IMR-90 (cell line): Measurements from ENCODE around the gene PLIN4. TPM values are rescaled to one million over a fixed set of nuclear protein-coding genes. Genes with fewer than 3 reads are reported as not detected.

Source experiments
- ATAC-seq: fragments of 200-7000 bp; cut with Tn5 transposase; 2 replicates; pipeline ENCODE4 v1.9.1; 2020; ENCODE audit warnings: low read depth, mild to moderate bottlenecking, moderate library complexity
- BruUV-seq: library from RNA; stranded (reverse); fragments of 400-500 nt; replicated peaks from 2 replicates; lab custom pipeline; 2021; lab: Mats Ljungman, UMichigan
- CTCF ChIA-PET: fragments of 300-600 bp; formaldehyde crosslinking; extraction: SDS; loops from one replicate; lab custom pipeline; 2021; ENCODE audit warnings: antibody characterized with exemption; lab: Yijun Ruan, JAX
- POLR2A ChIA-PET: fragments of 300-600 bp; sonication (Branson Sonifier 250); formaldehyde crosslinking; loops from one replicate; lab custom pipeline; 2022; ENCODE audit warnings: antibody characterized with exemption; ENCODE audit not compliant: unreplicated experiment; lab: Charles Lee
- DNase-seq: peaks from one replicate; pipeline ENCODE4 v3.0.0; 2013
- H2AFZ ChIP-seq: replicated peaks from 2 replicates; pipeline ENCODE3; 2013; ENCODE audit warnings: low read length, mild to moderate bottlenecking; ENCODE audit not compliant: poor library complexity
- H2AK5ac ChIP-seq: 2 replicates; pipeline ENCODE4 v1.6.1; 2013; ENCODE audit warnings: low read depth, low read length, inconsistent platforms
- H2AK9ac ChIP-seq: replicated peaks from 2 replicates; pipeline ENCODE3; 2013; ENCODE audit warnings: mild to moderate bottlenecking, low read depth, low read length, moderate library complexity; ENCODE audit not compliant: poor library complexity
- H2BK120ac ChIP-seq: 2 replicates; pipeline ENCODE4 v1.6.1; 2013; ENCODE audit warnings: low read depth, low read length, inconsistent platforms
- H2BK15ac ChIP-seq: 3 replicates; pipeline ENCODE4 v1.6.1; 2013; ENCODE audit warnings: low read depth, low read length, inconsistent platforms
- H2BK20ac ChIP-seq: 2 replicates; pipeline ENCODE4 v1.6.1; 2013; ENCODE audit warnings: low read depth, mild to moderate bottlenecking, inconsistent platforms, low read length, moderate library complexity
- H2BK5ac ChIP-seq: 2 replicates; pipeline ENCODE4 v1.6.1; 2013; ENCODE audit warnings: mild to moderate bottlenecking, low read depth, low read length, inconsistent platforms; ENCODE audit not compliant: poor library complexity, severe bottlenecking
- H3K14ac ChIP-seq: replicated peaks from 2 replicates; pipeline ENCODE4 v1.6.1; 2013; ENCODE audit warnings: low read depth, low read length, inconsistent platforms
- H3K18ac ChIP-seq: 2 replicates; pipeline ENCODE4 v1.6.1; 2013; ENCODE audit warnings: low read depth, low read length, control low read depth
- H3K23ac ChIP-seq: 2 replicates; pipeline ENCODE4 v1.6.1; 2013; ENCODE audit warnings: low read depth, low read length, inconsistent platforms
- H3K27ac ChIP-seq: 2 replicates; pipeline ENCODE4 v1.5.1; 2013; ENCODE audit warnings: mild to moderate bottlenecking, control low read depth, low read length; ENCODE audit not compliant: insufficient read depth
- H3K27me3 ChIP-seq: 2 replicates; pipeline ENCODE4 v1.6.1; 2013; ENCODE audit warnings: low read length; ENCODE audit not compliant: control insufficient read depth, insufficient read depth
- H3K36me3 ChIP-seq: 2 replicates; pipeline ENCODE4 v1.6.1; 2013; ENCODE audit warnings: low read length, mixed read lengths; ENCODE audit not compliant: control insufficient read depth, insufficient read depth
- H3K4ac ChIP-seq: 2 replicates; pipeline ENCODE4 v1.6.1; 2013; ENCODE audit warnings: low read depth, low read length, inconsistent platforms
- H3K4me1 ChIP-seq: 2 replicates; pipeline ENCODE4 v1.6.1; 2013; ENCODE audit warnings: low read length, mixed read lengths; ENCODE audit not compliant: control insufficient read depth, insufficient read depth
- H3K4me2 ChIP-seq: 2 replicates; pipeline ENCODE4 v1.6.1; 2013; ENCODE audit warnings: low read depth, mild to moderate bottlenecking, control low read depth, low read length, moderate library complexity
- H3K4me3 ChIP-seq: 2 replicates; pipeline ENCODE4 v1.5.1; 2013; ENCODE audit warnings: low read depth, mild to moderate bottlenecking, control low read depth, low read length, moderate library complexity; ENCODE audit not compliant: insufficient read depth
- H3K56ac ChIP-seq: 2 replicates; pipeline ENCODE4 v1.6.1; 2013; ENCODE audit warnings: low read length, inconsistent platforms; ENCODE audit not compliant: insufficient read depth; ENCODE audit errors: extremely low read depth
- H3K79me1 ChIP-seq, 2 experiments: 2 replicates each; pipeline ENCODE4 v1.6.1; 2013; ENCODE audit warnings: low read length in 2 of 2, inconsistent platforms in 1 of 2, low read depth in 1 of 2
- H3K9ac ChIP-seq: 2 replicates; pipeline ENCODE4 v1.6.1; 2013; ENCODE audit warnings: low read depth, low read length, control low read depth
- H3K9me1 ChIP-seq: 2 replicates; pipeline ENCODE4 v1.6.1; 2013; ENCODE audit warnings: low read length, inconsistent platforms; ENCODE audit not compliant: insufficient read depth
- H3K9me3 ChIP-seq: 2 replicates; pipeline ENCODE4 v1.6.1; 2013; ENCODE audit warnings: low read length; ENCODE audit not compliant: control insufficient read depth, insufficient read depth
- H4K20me1 ChIP-seq: 2 replicates; pipeline ENCODE4 v1.6.1; 2013; ENCODE audit warnings: low read length, inconsistent platforms; ENCODE audit not compliant: insufficient read depth
- H4K5ac ChIP-seq: 2 replicates; pipeline ENCODE4 v1.6.1; 2013; ENCODE audit warnings: mild to moderate bottlenecking, low read depth, low read length, control low read depth
- H4K8ac ChIP-seq, 2 experiments: 2 replicates each; pipeline ENCODE4 v1.6.1; 2013; ENCODE audit warnings: low read depth in 2 of 2, low read length in 2 of 2, control low read depth in 1 of 2, inconsistent platforms in 1 of 2
- H4K91ac ChIP-seq: 2 replicates; pipeline ENCODE4 v1.6.1; 2013; ENCODE audit warnings: low read depth, low read length, inconsistent platforms; ENCODE audit not compliant: insufficient read depth
- BHLHE40 ChIP-seq: fragments of 150-350 bp; IDR thresholded peaks from 2 replicates; pipeline ENCODE4 v1.6.1; 2016; ENCODE audit warnings: mild to moderate bottlenecking, low read depth, low read length
- CEBPB ChIP-seq: IDR thresholded peaks from 2 replicates; pipeline ENCODE4 v1.6.1; 2012; ENCODE audit warnings: low read depth, low read length, improper control_type of control experiment
- CHD1 ChIP-seq: IDR thresholded peaks from 2 replicates; pipeline ENCODE4 v1.6.1; 2012; ENCODE audit warnings: low read depth, low read length, improper control_type of control experiment
- CTCF ChIP-seq: conservative IDR thresholded peaks from 2 replicates; pipeline ENCODE4 v1.5.1; 2012; ENCODE audit warnings: mild to moderate bottlenecking, low read depth, low read length, improper control_type of control experiment
- ELK1 ChIP-seq: fragments of 150-350 bp; IDR thresholded peaks from 2 replicates; pipeline ENCODE4 v1.6.1; 2016; ENCODE audit warnings: low read depth, mild to moderate bottlenecking, low read length, moderate library complexity, borderline replicate concordance
- FOS ChIP-seq: fragments of 150-350 bp; IDR thresholded peaks from 2 replicates; pipeline ENCODE4 v1.6.1; 2016; ENCODE audit warnings: low read depth, low read length
- MAFK ChIP-seq: IDR thresholded peaks from 2 replicates; pipeline ENCODE4 v1.6.1; 2012; ENCODE audit warnings: low read depth, low read length, improper control_type of control experiment
- MXI1 ChIP-seq: IDR thresholded peaks from 2 replicates; pipeline ENCODE4 v1.6.1; 2012; ENCODE audit warnings: low read depth, mild to moderate bottlenecking, low read length, moderate library complexity, borderline replicate concordance
- NFE2L2 ChIP-seq: fragments of 150-350 bp; IDR thresholded peaks from 2 replicates; pipeline ENCODE4 v1.6.1; 2016; ENCODE audit warnings: low read depth, mild to moderate bottlenecking, low read length
- POLR2A ChIP-seq: IDR thresholded peaks from 2 replicates; pipeline ENCODE4 v1.6.1; 2012; ENCODE audit warnings: mild to moderate bottlenecking, low read depth, low read length
- RAD21 ChIP-seq: IDR thresholded peaks from 2 replicates; pipeline ENCODE4 v1.6.1; 2012; ENCODE audit warnings: low read length, improper control_type of control experiment
- RCOR1 ChIP-seq: IDR thresholded peaks from 2 replicates; pipeline ENCODE4 v1.6.1; 2012; ENCODE audit warnings: mild to moderate bottlenecking, low read length, improper control_type of control experiment; ENCODE audit not compliant: insufficient replicate concordance
- RFX5 ChIP-seq: IDR thresholded peaks from 2 replicates; pipeline ENCODE4 v1.8.0; 2012; ENCODE audit warnings: low read depth, mild to moderate bottlenecking, low read length, moderate library complexity
- USF2 ChIP-seq: fragments of 150-350 bp; IDR thresholded peaks from 2 replicates; pipeline ENCODE4 v1.6.1; 2017; ENCODE audit warnings: mild to moderate bottlenecking, antibody characterized with exemption, low read length, low read depth
- WGBS, 2 experiments: methylation state at CpG; one replicate each; pipeline versions ENCODE4 v1.1.5 to v1.1.7; 2013; ENCODE audit warnings: missing lambda C conversion rate in 2 of 2; ENCODE audit not compliant: insufficient read length in 1 of 2; ENCODE audit errors: extremely low coverage in 2 of 2; 5-methylcytosine and 5-hydroxymethylcytosine counted together
- dilution Hi-C: fragments of 300-500 bp; cut with HindIII; formaldehyde crosslinking; loops from one replicate; pipeline ENCODE4 v1.14.3; 2018; ENCODE audit warnings: low sequenced_read_pairs; ENCODE audit not compliant: unreplicated experiment
- in situ Hi-C: fragments of 300-500 bp; cut with MboI; formaldehyde crosslinking; loops from 3 replicates; pipeline ENCODE4 v1.14.3; 2019; ENCODE audit warnings: low sequenced_read_pairs, inconsistent platforms, mixed read lengths
- intact Hi-C: fragments of 100-400 bp; cut with micrococcal nuclease; formaldehyde crosslinking; loops from 2 replicates; pipeline ENCODE4 v1.10.0; 2022
- polyA plus RNA-seq, 3 experiments: library from polyadenylated mRNA; depleted of rRNA; stranded (reverse); fragments of >200 nt; gene quantifications; 2 replicates each; pipeline ENCODE4 v1.2.3, GENCODE V29; 2012; ENCODE audit warnings: low replicate concordance in 1 of 3
- total RNA-seq: library from RNA; depleted of rRNA; stranded (reverse); fragments of >200 nt; gene quantifications from 2 replicates; pipeline ENCODE4 v1.2.3, GENCODE V29; 2012

PLIN4 gene
- total and polyA plus RNA-seq, 2 of the 4 experiments (the other 2 are of a cell fraction) = under 0.01 to 0.09 TPM

- no peak overlapping the region for H3K9ac ChIP-seq
- ChIA-PET CTCF (no interaction called here), POLR2A (no interaction called here)
- BruUV-seq = no TSS peak
- H3K23ac ChIP-seq = no peak overlapping the region
- H2BK15ac ChIP-seq = no peak overlapping the region
- no peak overlapping the region for H2BK20ac ChIP-seq
- no peak overlapping the region for H2AK5ac ChIP-seq
- H2BK5ac ChIP-seq = no peak overlapping the region
- ATAC-seq (no peak), DNase-seq (no peak)
- H3K4me1 ChIP-seq = no peaks in the 10 kb centered on the region
- H4K5ac ChIP-seq = no peak overlapping the region
- no peak overlapping the region for H3K56ac ChIP-seq
- H3K9me1 ChIP-seq = no peaks in the 10 kb centered on the region
- H2AK9ac ChIP-seq = no peak overlapping the region
- no peaks in the 10 kb centered on the region for H3K9me3 ChIP-seq
- no peak overlapping the region for H3K4ac ChIP-seq
- H3K4me3 ChIP-seq = no peak overlapping the region
- H2AFZ ChIP-seq = no peak overlapping the region
- no peak overlapping the region for H3K18ac ChIP-seq
- H4K91ac ChIP-seq = no peak overlapping the region
- H4K8ac ChIP-seq = no peak overlapping the region
- no peak overlapping the region for H3K4me2 ChIP-seq
- H3K36me3 ChIP-seq = no peaks in the 10 kb centered on the region
- no peaks in the 10 kb centered on the region for H4K20me1 ChIP-seq
- in situ Hi-C loops = no loop called here
- H3K27me3 ChIP-seq = peaks cover 2% of the 10 kb centered on the region; the same call in 1 of the 2 replicates
- no peak overlapping the region for H2BK120ac ChIP-seq
- TF ChIP-seq CEBPB (no peak), RCOR1 (no peak), USF2 (no peak), NFE2L2 (no peak), FOS (no peak), BHLHE40 (no peak), MXI1 (no peak), RFX5 (no peak), ELK1 (no peak), RAD21 (no peak), CHD1 (no peak), MAFK (no peak), POLR2A (no peak), CTCF (no peak)
- H3K79me1 ChIP-seq = no peaks in the 10 kb centered on the region
- H3K27ac ChIP-seq = no peak overlapping the region
- dilution Hi-C loops = no loop called here
- no peak overlapping the region for H3K14ac ChIP-seq
- intact Hi-C loops = no loop called here
- 85% methylated on average over 6 of the region's 18 CpGs; no CpG with 5 or more reads in 1 of the 2 experiments for WGBS, 2 experiments
Observed at GRCh38 chr19:4552525-4552819, 34.2 kb upstream of the PLIN4 start.
